Amniotic epithelial cell (primary cell): ENCODE data around the gene STK24.

ENCODE experiments used
- DNase-seq: peaks from one replicate; pipeline ENCODE4 v3.0.0-alpha.2; 2010; ENCODE audit warnings: low read depth

STK24 gene

GRCh38 chr13:98407575-98407974, 169.3 kb downstream of the STK24 start:
- DNase-seq = no peak

GRCh38 chr13:98406971-98407370, 169.9 kb downstream of the STK24 start:
- no peak for DNase-seq

- no peak for DNase-seq
These were observed 170.5 kb downstream of the STK24 start for GRCh38 chr13:98406427-98406826.

- no peak for DNase-seq
These were observed 171.1 kb downstream of the STK24 start for GRCh38 chr13:98405690-98406344.

- DNase-seq = peak; percentile 25
These were observed 171.8 kb downstream of the STK24 start for GRCh38 chr13:98405107-98405571.

DNA sequence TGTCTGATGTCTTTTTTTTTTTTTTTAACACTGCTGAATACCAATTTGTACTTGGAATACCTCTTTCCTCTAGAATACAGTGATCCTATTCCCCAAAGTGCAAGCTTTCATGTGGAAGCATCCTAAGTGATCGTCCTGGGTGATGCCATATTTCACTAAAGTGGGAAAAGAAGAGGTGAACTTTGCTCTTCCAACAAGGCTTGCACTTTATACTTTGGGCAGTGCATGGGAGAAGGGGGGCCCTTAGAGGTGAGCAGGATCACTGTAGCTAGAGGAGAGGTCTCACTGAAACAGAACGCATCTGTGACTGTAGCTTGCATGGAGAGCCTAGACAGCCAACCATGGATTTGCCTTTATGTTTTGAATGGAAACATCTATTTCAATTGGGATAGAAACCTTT, 173.8 kb downstream of the STK24 start:
- DNase-seq = no peak

DNA sequence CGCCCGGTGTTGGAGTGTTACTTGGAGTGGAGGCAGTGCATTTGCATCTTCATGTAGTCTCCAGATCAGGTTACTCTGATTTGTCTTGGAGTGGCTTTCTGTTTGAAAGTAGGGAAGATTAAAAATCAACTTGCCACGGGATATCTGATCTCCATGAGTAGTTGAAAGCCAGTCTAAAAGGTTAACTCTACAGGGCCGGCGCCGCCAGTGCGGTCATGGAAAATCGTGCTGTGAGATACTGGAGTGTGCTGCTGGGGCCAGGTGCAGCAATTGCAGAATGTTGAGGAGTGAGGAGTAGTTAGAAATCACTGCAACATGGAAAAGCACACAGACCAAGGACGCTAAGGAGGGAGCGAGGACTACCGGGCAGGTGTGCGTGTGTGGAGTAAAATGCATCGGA, 175.0 kb downstream of the STK24 start:
- no peak for DNase-seq

DNA sequence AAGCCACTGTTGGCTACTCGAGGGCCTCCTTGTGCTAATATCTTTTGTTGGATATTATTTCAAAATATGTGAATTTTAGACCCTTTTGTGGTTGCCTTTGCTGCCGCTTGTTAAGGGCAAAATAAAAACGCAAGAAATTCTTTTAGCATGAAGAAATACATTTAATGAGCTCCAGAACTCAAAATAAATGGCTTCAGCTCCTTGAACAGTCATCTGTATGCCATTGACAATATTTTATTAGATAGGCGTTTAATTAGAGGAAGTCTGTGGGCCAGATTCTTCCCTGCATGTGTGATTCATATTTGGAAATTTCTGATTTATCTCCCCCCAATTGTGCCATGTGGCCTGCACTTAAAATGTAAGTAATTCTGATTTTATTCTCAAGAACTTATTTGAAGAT, 177.2 kb downstream of the STK24 start:
- DNase-seq = no peak

GRCh38 chr13:98398581-98398980, 178.3 kb downstream of the STK24 start:
- DNase-seq = no peak

DNA sequence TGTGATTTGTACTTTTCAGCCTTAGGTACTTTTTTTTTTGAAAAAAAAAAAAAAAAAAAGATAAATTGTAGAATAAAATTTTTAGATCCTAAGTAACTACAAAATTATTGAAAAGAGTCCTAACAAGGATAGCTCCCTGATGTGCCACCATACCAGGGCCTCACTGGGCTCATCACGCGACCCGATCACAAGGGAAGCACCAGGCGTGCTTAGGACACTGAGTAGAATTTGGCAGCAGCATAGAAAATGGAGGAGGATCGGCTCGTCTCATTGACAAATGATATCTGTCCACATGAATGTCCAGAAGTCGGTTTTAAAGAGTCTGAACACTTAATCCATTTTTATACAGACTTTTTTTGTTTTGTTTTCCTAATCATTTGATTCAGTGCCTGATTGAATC, 179.0 kb downstream of the STK24 start:
- no peak for DNase-seq

DNA sequence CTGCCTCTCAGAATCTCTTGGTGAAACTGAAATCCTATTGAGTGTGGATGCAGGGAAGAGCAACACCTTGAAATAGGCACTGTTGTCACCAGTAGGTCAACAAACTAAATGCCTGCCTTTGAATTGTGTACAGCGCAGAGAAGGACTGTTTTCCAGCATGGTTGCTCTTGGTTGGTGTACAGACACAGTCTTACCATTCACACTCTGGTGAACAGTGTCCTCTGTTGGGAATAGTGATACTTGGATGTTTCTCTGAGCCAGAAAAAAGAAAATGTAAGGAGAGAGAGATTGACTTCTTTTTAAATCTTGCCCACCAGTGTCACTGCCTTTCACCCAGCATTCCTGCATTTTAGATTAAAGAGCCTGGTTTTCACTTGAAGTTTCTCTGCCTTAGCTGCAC, 179.7 kb downstream of the STK24 start:
- DNase-seq = peak; percentile 32

GRCh38 chr13:98396071-98396710, 180.7 kb downstream of the STK24 start:
- no peak for DNase-seq
